HEK293T (cell line): ENCODE data around the gene CLDN22.
"Not testable (repeated sequence)": the region's sequence is repeated elsewhere in the genome, so short reads cannot be mapped to it uniquely, and the experiment has no call there.

ENCODE experiments used
- CTCF ChIA-PET: fragments of 350-600 bp; formaldehyde crosslinking; extraction: SDS; loops from one replicate; lab custom pipeline; 2021; ENCODE audit warnings: antibody characterized with exemption, inconsistent platforms; lab: Yijun Ruan, JAX
- POLR2A ChIA-PET: fragments of 350-600 bp; formaldehyde crosslinking; extraction: SDS; loops from one replicate; lab custom pipeline; 2020; ENCODE audit warnings: antibody characterized with exemption, inconsistent platforms; lab: Yijun Ruan, JAX
- DNase-seq: peaks from one replicate; pipeline ENCODE4 v3.0.0; 2012; ENCODE audit warnings: mixed read lengths; ENCODE audit errors: extremely low spot score
- ARNT ChIP-seq: fragments of 450-650 bp; IDR thresholded peaks from 2 replicates; pipeline ENCODE4 v1.6.1; 2017; ENCODE audit warnings: mild to moderate bottlenecking
- BHLHE40 ChIP-seq: fragments of 450-650 bp; IDR thresholded peaks from 2 replicates; pipeline ENCODE4 v1.6.1; 2016; ENCODE audit warnings: mild to moderate bottlenecking, moderate library complexity, borderline replicate concordance
- CTBP1 ChIP-seq: fragments of 450-650 bp; IDR thresholded peaks from 2 replicates; pipeline ENCODE4 v1.6.1; 2016; ENCODE audit warnings: borderline replicate concordance
- ELF4 ChIP-seq: fragments of 450-650 bp; IDR thresholded peaks from 2 replicates; pipeline ENCODE4 v1.6.1; 2017; ENCODE audit warnings: antibody characterized with exemption
- FOXA1 ChIP-seq: fragments of 450-650 bp; IDR thresholded peaks from 2 replicates; pipeline ENCODE4 v1.6.1; 2016; ENCODE audit warnings: mild to moderate bottlenecking
- FOXK2 ChIP-seq: fragments of 450-650 bp; IDR thresholded peaks from 2 replicates; pipeline ENCODE4 v1.6.1; 2016; ENCODE audit warnings: mild to moderate bottlenecking
- FOXM1 ChIP-seq: fragments of 450-650 bp; IDR thresholded peaks from 2 replicates; pipeline ENCODE4 v1.6.1; 2017; ENCODE audit warnings: mild to moderate bottlenecking, borderline replicate concordance
- HDGF ChIP-seq: fragments of 450-650 bp; IDR thresholded peaks from 2 replicates; pipeline ENCODE4 v1.6.1; 2017; ENCODE audit warnings: antibody characterized with exemption, borderline replicate concordance
- L3MBTL2 ChIP-seq: fragments of 450-650 bp; conservative IDR thresholded peaks from 2 replicates; pipeline ENCODE4 v1.6.1; 2016; ENCODE audit warnings: mild to moderate bottlenecking
- LEF1 ChIP-seq: fragments of 450-650 bp; IDR thresholded peaks from 2 replicates; pipeline ENCODE4 v1.6.1; 2017; ENCODE audit warnings: mild to moderate bottlenecking, borderline replicate concordance
- NFRKB ChIP-seq: fragments of 450-650 bp; IDR thresholded peaks from 2 replicates; pipeline ENCODE4 v1.6.1; 2016; ENCODE audit warnings: mild to moderate bottlenecking, moderate library complexity
- SP1 ChIP-seq: fragments of 450-650 bp; IDR thresholded peaks from 2 replicates; pipeline ENCODE4 v1.6.1; 2017
- SUZ12 ChIP-seq: fragments of 450-650 bp; IDR thresholded peaks from 2 replicates; pipeline ENCODE4 v1.6.1; 2016; ENCODE audit warnings: mild to moderate bottlenecking
- TARDBP ChIP-seq: fragments of 450-650 bp; IDR thresholded peaks from 2 replicates; pipeline ENCODE4 v1.6.1; 2016
- ZNF384 ChIP-seq: fragments of 450-650 bp; IDR thresholded peaks from 2 replicates; pipeline ENCODE4 v1.6.1; 2016
- TF ChIP-seq, protein P1 (sequence below): fragments of 450-650 bp; IDR thresholded peaks from 2 replicates; pipeline ENCODE4 v1.6.1; 2016

Gene CLDN22

DNA sequence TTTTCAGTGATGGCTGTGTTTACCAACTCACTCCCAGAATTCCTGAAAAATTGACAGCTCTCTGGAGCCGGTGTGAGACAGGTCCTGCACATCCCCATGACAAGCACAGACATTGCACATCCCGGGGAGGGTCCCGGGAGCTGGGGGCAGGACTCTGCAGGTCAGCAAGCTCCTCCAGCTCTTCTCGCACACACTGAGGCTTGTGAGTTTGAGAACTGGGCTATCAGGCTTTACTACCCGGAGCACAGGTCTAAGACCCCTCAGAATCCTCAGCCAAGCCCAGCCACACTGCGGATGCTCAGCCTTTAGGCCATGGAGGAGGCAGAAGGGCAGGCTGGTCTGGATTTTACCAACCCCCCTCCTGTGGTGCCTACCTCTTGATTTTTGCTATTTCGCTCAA lies 7.8 kb upstream of the CLDN22 start:
- ChIA-PET POLR2A (no interaction called here), CTCF (no interaction called here)
- DNase-seq = no peak
- TF ChIP-seq FOXA1 (no peak), NFRKB (no peak), ZNF384 (no peak), FOXK2 (no peak), ARNT (no peak), CTBP1 (no peak)

DNA sequence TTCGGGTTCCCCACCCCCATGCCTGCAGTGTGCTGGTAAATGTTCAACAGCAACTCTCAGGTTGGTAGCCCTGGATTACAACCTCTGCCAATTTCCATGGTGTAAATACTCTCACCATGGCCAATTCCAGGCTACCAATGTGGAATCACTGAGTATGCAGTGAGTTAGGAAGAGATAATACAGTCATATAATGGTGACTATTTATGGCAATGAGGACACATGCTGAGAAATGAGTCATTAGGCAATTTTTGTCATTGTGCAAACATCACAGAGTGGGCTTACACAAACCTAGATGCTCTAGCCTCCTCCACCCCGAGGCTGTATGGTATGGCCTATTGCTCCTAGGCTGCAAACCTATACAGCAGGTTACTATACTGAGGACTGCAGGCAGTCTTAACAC lies 6.8 kb upstream of the CLDN22 start:
- TF ChIP-seq NFRKB (no peak), SUZ12 (no peak), BHLHE40 (no peak), ELF4 (no peak), SP1 (no peak), ARNT (no peak), FOXK2 (no peak), HDGF (no peak), CTBP1 (no peak), FOXA1 (no peak), L3MBTL2 (no peak), ZNF384 (no peak), FOXM1 (no peak), LEF1 (no peak)
- TF ChIP-seq, protein P1, sequence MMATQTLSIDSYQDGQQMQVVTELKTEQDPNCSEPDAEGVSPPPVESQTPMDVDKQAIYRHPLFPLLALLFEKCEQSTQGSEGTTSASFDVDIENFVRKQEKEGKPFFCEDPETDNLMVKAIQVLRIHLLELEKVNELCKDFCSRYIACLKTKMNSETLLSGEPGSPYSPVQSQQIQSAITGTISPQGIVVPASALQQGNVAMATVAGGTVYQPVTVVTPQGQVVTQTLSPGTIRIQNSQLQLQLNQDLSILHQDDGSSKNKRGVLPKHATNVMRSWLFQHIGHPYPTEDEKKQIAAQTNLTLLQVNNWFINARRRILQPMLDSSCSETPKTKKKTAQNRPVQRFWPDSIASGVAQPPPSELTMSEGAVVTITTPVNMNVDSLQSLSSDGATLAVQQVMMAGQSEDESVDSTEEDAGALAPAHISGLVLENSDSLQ = no peak
- ChIA-PET CTCF (no interaction called here), POLR2A (no interaction called here)
- no peak for DNase-seq

DNA sequence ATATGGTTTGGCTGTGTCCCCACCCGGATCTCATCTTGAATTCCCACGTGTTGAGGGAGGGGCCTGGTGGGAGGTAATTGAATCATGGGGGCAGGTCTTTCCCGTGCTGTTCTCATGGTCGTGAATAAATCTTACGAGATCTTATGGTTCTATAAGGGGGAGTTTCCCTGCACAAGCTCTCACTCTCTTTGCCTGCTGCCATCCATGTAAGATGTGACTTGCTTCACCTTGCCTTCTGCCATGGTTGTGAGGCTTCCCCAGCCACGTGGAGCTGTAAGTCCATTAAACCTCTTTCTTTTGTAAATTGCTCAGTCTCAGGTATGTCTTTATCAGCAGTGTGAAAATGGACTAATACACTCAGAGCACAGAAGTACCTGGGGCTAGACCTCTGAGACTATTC lies 6.3 kb upstream of the CLDN22 start:
- POLR2A ChIA-PET, CTCF ChIA-PET, DNase-seq: not testable (repeated sequence)

DNA sequence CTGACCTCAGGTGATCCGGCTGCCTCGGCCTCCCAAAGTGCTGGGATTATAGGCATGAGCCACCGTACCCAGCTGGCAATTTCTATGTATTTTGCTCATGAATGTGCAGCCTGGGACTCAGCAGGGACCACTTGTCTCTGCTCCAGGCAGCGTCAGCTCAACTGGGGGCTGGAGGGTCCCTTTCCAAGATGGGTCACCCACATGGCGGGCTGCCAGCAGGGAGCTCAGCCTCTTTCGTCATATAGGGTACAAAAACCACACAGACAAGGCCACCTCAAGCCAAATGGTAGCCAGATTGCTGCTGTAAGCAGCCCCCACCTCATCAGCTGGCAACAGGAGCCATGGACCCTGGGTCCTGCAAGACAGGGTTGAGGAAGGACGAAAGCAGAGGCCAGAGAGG lies 4.5 kb upstream of the CLDN22 start:
- TF ChIP-seq TARDBP (no peak), ZNF384 (no peak), BHLHE40 (no peak), NFRKB (no peak), L3MBTL2 (no peak), CTBP1 (no peak), SP1 (no peak), FOXK2 (no peak)
- POLR2A ChIA-PET = no interaction called here
- no peak for DNase-seq
- CTCF ChIA-PET = no interaction called here

DNA sequence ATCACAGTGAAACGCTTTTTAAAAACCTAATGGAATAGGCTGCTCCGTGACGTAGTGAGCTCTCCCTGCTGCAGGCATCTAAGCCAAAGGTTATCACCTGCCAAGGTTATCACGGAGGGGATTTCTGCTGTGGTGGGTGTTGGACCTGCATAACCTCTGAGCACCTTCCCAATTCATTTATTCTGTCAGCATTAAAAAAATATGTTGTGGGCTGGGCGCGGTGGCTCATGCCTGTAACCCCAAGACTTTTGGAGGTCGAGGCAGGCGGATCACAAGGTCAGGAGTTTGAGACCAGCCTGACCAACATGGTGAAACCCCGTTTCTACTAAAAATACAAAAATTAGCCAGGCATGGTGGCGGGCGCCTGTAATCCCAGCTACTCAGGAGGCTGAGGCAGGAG lies 4.0 kb upstream of the CLDN22 start:
- POLR2A ChIA-PET, CTCF ChIA-PET, DNase-seq: not testable (repeated sequence)

DNA sequence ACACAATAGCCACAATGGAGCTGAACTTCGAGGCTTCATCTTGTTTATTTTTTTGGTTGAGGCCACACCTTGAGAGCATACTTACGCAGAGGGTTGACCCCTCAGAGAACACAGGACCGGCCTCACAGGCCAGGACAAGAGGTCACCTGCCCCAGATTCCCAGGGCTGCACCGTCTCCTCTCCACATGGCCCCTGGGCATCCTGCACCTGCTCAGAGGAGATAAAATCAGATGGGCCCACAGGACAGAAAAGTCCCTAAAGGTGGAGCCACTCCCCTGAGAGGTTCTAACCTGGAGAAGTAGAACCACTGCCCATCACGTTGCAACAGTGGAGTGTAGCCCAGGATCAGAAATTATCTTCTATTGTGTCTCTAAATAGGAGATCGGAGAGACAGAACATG lies 3.2 kb upstream of the CLDN22 start:
- CTCF ChIA-PET = no interaction called here
- POLR2A ChIA-PET = no interaction called here

DNA sequence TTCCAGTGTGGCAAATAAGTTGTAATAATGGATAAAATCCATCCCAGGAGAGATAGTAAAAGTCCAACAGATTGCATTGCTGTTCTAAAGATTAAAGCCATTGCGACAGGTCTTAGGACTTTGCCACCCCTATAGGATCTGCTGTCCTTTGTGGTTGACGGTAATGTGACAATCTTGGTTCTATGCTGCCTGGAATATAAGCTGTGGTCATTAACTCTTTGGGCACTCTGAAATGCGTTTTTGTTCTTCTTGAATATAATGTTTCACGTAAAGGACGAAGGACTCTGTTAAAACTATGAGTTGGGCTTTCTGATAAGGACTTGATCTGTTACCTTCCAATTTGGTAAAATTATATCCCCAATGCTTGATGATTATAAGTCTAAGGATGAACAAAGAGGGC lies 2.2 kb upstream of the CLDN22 start, which contains the start of gene CLDN24:
Gene CLDN24, minus strand, starts transcription at position 101 of the 400 bp plus-strand sequence. Its CDS starts 0 bp downstream, at position 101.
- no peak for TF ChIP-seq FOXM1
- no peak for TF ChIP-seq FOXK2
- TF ChIP-seq LEF1 = no peak
- TF ChIP-seq, protein P1 = no peak
- no peak for TF ChIP-seq TARDBP
- no peak for TF ChIP-seq FOXA1
- no peak for TF ChIP-seq L3MBTL2
- TF ChIP-seq SUZ12 = no peak
- POLR2A ChIA-PET = no interaction called here
- DNase-seq = no peak
- CTCF ChIA-PET = interaction anchor here (0.6 kb wide), 1 partner anchor 29 kb away, joined by 4 read pairs; no protein-coding TSS in a partner anchor

More for the DNA sequence above, 3.2 kb upstream of the CLDN22 start:
- DNase-seq = no peak
- TF ChIP-seq ARNT = no peak
- TF ChIP-seq SUZ12 = no peak
- no peak for TF ChIP-seq HDGF

DNA sequence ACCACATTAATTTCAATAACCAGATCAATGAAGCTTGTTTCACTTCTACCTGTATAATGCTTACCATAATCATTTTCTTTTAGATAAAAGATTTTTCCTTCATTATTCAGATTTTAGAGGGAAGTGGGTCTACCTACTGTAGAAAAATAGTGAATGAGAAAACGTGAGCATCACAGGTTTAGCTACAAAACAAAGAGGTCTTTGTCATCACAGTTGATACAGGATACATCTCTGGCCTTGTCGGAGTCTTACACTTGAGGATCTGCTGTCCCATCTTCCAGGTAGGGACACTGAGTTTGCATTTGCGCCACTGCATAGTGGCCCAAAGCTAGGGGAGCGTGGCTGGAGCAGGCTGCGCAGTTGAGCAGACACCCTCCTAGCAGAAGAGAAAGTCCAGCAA lies 1.4 kb upstream of the CLDN22 start:
- TF ChIP-seq, protein P1 = no peak
- TF ChIP-seq CTBP1 (no peak), ARNT (no peak), L3MBTL2 (no peak), SP1 (no peak), BHLHE40 (no peak)
- POLR2A ChIA-PET = no interaction called here

More for the DNA sequence above, 1.4 kb upstream of the CLDN22 start:
- no peak for DNase-seq
- CTCF ChIA-PET = interaction anchor here (0.6 kb wide), 1 partner anchor 42 kb away, joined by 3 read pairs; no protein-coding TSS in a partner anchor
